GM23338 (cell line): ENCODE measurements around the gene PLSCR2. TPM values are rescaled to one million over a fixed set of nuclear protein-coding genes. Genes with fewer than 3 reads are reported as not detected.

Source experiments
- ATAC-seq: fragments of 200-7000 bp; cut with Tn5 transposase; 3 replicates; pipeline ENCODE4 v1.9.1; 2020
- DNase-seq: peaks from one replicate; pipeline ENCODE4 v3.0.0-alpha.2; 2015; ENCODE audit warnings: low spot score
- H2AFZ ChIP-seq: fragments of 200-600 bp; sonication (generic); 2 replicates; pipeline ENCODE4 v1.8.0; 2016; ENCODE audit warnings: antibody characterized with exemption, mild to moderate bottlenecking, moderate library complexity
- H3F3A ChIP-seq: fragments of 200-600 bp; sonication (generic); replicated peaks from 2 replicates; pipeline ENCODE4 v1.8.0; 2017; ENCODE audit warnings: antibody characterized with exemption, mixed run types, low read depth
- H3K27ac ChIP-seq: fragments of 200-600 bp; sonication (generic); 2 replicates; pipeline ENCODE4 v1.6.1; 2016; ENCODE audit warnings: low read depth
- H3K27me3 ChIP-seq: fragments of 200-600 bp; sonication (generic); 2 replicates; pipeline ENCODE4 v1.8.0; 2016; ENCODE audit warnings: mild to moderate bottlenecking, mixed run types, moderate library complexity; ENCODE audit not compliant: insufficient read depth
- H3K36me3 ChIP-seq: fragments of 200-600 bp; sonication (generic); 2 replicates; pipeline ENCODE4 v1.8.0; 2016; ENCODE audit warnings: mild to moderate bottlenecking; ENCODE audit not compliant: insufficient read depth
- H3K4me1 ChIP-seq: fragments of 200-600 bp; sonication (generic); 2 replicates; pipeline ENCODE4 v1.8.0; 2016; ENCODE audit warnings: mild to moderate bottlenecking, moderate library complexity; ENCODE audit not compliant: insufficient read depth
- H3K4me2 ChIP-seq: fragments of 200-600 bp; sonication (generic); 2 replicates; pipeline ENCODE4 v1.7.1; 2017; ENCODE audit warnings: mixed run types
- H3K4me3 ChIP-seq: fragments of 200-600 bp; sonication (generic); 2 replicates; pipeline ENCODE4 v1.6.1; 2016; ENCODE audit warnings: mixed run types
- H3K79me2 ChIP-seq: fragments of 200-600 bp; sonication (generic); replicated peaks from 2 replicates; pipeline ENCODE4 v1.8.0; 2017; ENCODE audit warnings: mild to moderate bottlenecking; ENCODE audit not compliant: insufficient read depth
- H3K9me2 ChIP-seq: fragments of 200-600 bp; sonication (generic); 2 replicates; pipeline ENCODE4 v1.8.0; 2017; ENCODE audit not compliant: insufficient read depth
- H4K20me1 ChIP-seq: fragments of 200-600 bp; sonication (generic); replicated peaks from 2 replicates; pipeline ENCODE4 v1.8.0; 2017; ENCODE audit warnings: mild to moderate bottlenecking; ENCODE audit not compliant: insufficient read depth
- H3K27ac Mint-ChIP-seq: 2 replicates; pipeline ENCODE4 v1.8.0; 2020; ENCODE audit warnings: inconsistent platforms, mild to moderate bottlenecking, moderate library complexity, mixed read lengths
- H3K27me3 Mint-ChIP-seq: 3 replicates; pipeline ENCODE4 v1.8.0; 2022; ENCODE audit warnings: low read depth, mild to moderate bottlenecking, moderate library complexity, mixed read lengths, inconsistent platforms; ENCODE audit not compliant: insufficient read depth, poor library complexity
- H3K36me3 Mint-ChIP-seq: 3 replicates; pipeline ENCODE4 v1.8.0; 2021; ENCODE audit warnings: low read depth, mild to moderate bottlenecking, inconsistent platforms, moderate library complexity, mixed read lengths
- H3K4me1 Mint-ChIP-seq: 3 replicates; pipeline ENCODE4 v1.8.0; 2020; ENCODE audit warnings: mild to moderate bottlenecking, inconsistent platforms, mixed read lengths
- H3K4me3 Mint-ChIP-seq: 3 replicates; pipeline ENCODE4 v1.8.0; 2021; ENCODE audit warnings: moderate library complexity, mild to moderate bottlenecking, inconsistent platforms, mixed read lengths
- H3K9me3 Mint-ChIP-seq: 3 replicates; pipeline ENCODE4 v1.8.0; 2020; ENCODE audit warnings: moderate library complexity, mild to moderate bottlenecking, inconsistent platforms, mixed read lengths
- CREB1 ChIP-seq: fragments of 250-450 bp; sonication (Bioruptor Pico); IDR thresholded peaks from 2 replicates; pipeline ENCODE4 v1.5.0; 2020; ENCODE audit warnings: low read depth, mild to moderate bottlenecking, moderate library complexity
- CTCF ChIP-seq, 2 experiments: fragments of 200-600 bp in 1 of 2; sonication (generic) in 1 of 2; conservative IDR thresholded peaks; 2 replicates each; pipeline versions ENCODE4 v1.5.1 to v1.6.1; 2016 to 2017; ENCODE audit warnings: antibody characterized with exemption in 2 of 2, low read depth in 2 of 2, mild to moderate bottlenecking in 2 of 2, moderate library complexity in 1 of 2
- EZH2 ChIP-seq: fragments of 200-600 bp; sonication (generic); IDR thresholded peaks from one replicate; pipeline ENCODE4 v1.8.0; 2017; ENCODE audit warnings: antibody characterized with exemption, mild to moderate bottlenecking, low read depth; ENCODE audit not compliant: unreplicated experiment
- EZH2phosphoT487 ChIP-seq: fragments of 200-600 bp; sonication (generic); IDR thresholded peaks from one replicate; pipeline ENCODE4 v1.8.1; 2018; ENCODE audit warnings: antibody characterized with exemption; ENCODE audit not compliant: unreplicated experiment
- JUNB ChIP-seq: IDR thresholded peaks from one replicate; pipeline ENCODE4 v1.6.1; 2016; ENCODE audit warnings: antibody characterized with exemption; ENCODE audit not compliant: unreplicated experiment
- NANOG ChIP-seq: IDR thresholded peaks from 2 replicates; pipeline ENCODE4 v1.6.1; 2016; ENCODE audit warnings: antibody characterized with exemption, borderline replicate concordance
- POLR2AphosphoS5 ChIP-seq: IDR thresholded peaks from 2 replicates; pipeline ENCODE4 v1.6.1; 2016; ENCODE audit warnings: antibody characterized with exemption, low read depth
- STAT1 ChIP-seq: IDR thresholded peaks from one replicate; pipeline ENCODE4 v1.6.1; 2016; ENCODE audit warnings: antibody characterized with exemption; ENCODE audit not compliant: unreplicated experiment
- ZNF114 ChIP-seq: fragments of 250-450 bp; sonication (Bioruptor Pico); IDR thresholded peaks from 2 replicates; pipeline ENCODE4 v1.5.0; 2020; ENCODE audit warnings: mild to moderate bottlenecking, moderate library complexity
- ZNF331 ChIP-seq: fragments of 250-450 bp; sonication (Bioruptor Pico); IDR thresholded peaks from 2 replicates; pipeline ENCODE4 v1.5.0; 2020; ENCODE audit warnings: low read depth, mild to moderate bottlenecking, moderate library complexity
- polyA plus RNA-seq: library from polyadenylated mRNA; unstranded; fragments of >200 nt; fragmentation: Nextera tagmentation; extraction: Ambion mirVana; gene quantifications from 2 replicates; pipeline ENCODE4 v1.2.1, GENCODE V29; 2016
- total RNA-seq: library from RNA; depleted of rRNA; stranded (reverse); fragments of >200 nt; shearing (Covaris generic); gene quantifications from 2 replicates; pipeline ENCODE4 v1.2.3, GENCODE V29; 2014
- TF ChIP-seq, protein P1 (sequence below): fragments of 250-450 bp; sonication (Bioruptor Pico); IDR thresholded peaks from 2 replicates; pipeline ENCODE4 v1.5.0; 2020; ENCODE audit warnings: mild to moderate bottlenecking, moderate library complexity
- TF ChIP-seq, protein P2 (sequence below): IDR thresholded peaks from one replicate; pipeline ENCODE4 v1.6.1; 2018; ENCODE audit warnings: antibody characterized with exemption; ENCODE audit not compliant: unreplicated experiment

Gene PLSCR2
- total and polyA plus RNA-seq, 2 experiments from 2014 or later: 0.55 TPM; not detected in 1

- TF ChIP-seq, protein P1, sequence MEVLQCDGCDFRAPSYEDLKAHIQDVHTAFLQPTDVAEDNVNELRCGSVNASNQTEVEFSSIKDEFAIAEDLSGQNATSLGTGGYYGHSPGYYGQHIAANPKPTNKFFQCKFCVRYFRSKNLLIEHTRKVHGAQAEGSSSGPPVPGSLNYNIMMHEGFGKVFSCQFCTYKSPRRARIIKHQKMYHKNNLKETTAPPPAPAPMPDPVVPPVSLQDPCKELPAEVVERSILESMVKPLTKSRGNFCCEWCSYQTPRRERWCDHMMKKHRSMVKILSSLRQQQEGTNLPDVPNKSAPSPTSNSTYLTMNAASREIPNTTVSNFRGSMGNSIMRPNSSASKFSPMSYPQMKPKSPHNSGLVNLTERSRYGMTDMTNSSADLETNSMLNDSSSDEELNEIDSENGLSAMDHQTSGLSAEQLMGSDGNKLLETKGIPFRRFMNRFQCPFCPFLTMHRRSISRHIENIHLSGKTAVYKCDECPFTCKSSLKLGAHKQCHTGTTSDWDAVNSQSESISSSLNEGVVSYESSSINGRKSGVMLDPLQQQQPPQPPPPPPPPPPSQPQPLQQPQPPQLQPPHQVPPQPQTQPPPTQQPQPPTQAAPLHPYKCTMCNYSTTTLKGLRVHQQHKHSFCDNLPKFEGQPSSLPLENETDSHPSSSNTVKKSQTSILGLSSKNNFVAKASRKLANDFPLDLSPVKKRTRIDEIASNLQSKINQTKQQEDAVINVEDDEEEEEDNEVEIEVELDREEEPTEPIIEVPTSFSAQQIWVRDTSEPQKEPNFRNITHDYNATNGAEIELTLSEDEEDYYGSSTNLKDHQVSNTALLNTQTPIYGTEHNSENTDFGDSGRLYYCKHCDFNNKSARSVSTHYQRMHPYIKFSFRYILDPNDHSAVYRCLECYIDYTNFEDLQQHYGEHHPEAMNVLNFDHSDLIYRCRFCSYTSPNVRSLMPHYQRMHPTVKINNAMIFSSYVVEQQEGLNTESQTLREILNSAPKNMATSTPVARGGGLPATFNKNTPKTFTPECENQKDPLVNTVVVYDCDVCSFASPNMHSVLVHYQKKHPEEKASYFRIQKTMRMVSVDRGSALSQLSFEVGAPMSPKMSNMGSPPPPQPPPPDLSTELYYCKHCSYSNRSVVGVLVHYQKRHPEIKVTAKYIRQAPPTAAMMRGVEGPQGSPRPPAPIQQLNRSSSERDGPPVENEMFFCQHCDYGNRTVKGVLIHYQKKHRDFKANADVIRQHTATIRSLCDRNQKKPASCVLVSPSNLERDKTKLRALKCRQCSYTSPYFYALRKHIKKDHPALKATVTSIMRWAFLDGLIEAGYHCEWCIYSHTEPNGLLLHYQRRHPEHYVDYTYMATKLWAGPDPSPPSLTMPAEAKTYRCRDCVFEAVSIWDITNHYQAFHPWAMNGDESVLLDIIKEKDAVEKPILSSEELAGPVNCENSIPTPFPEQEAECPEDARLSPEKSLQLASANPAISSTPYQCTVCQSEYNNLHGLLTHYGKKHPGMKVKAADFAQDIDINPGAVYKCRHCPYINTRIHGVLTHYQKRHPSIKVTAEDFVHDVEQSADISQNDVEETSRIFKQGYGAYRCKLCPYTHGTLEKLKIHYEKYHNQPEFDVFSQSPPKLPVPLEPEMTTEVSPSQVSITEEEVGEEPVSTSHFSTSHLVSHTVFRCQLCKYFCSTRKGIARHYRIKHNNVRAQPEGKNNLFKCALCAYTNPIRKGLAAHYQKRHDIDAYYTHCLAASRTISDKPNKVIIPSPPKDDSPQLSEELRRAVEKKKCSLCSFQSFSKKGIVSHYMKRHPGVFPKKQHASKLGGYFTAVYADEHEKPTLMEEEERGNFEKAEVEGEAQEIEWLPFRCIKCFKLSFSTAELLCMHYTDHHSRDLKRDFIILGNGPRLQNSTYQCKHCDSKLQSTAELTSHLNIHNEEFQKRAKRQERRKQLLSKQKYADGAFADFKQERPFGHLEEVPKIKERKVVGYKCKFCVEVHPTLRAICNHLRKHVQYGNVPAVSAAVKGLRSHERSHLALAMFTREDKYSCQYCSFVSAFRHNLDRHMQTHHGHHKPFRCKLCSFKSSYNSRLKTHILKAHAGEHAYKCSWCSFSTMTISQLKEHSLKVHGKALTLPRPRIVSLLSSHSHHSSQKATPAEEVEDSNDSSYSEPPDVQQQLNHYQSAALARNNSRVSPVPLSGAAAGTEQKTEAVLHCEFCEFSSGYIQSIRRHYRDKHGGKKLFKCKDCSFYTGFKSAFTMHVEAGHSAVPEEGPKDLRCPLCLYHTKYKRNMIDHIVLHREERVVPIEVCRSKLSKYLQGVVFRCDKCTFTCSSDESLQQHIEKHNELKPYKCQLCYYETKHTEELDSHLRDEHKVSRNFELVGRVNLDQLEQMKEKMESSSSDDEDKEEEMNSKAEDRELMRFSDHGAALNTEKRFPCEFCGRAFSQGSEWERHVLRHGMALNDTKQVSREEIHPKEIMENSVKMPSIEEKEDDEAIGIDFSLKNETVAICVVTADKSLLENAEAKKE (CRISPR knock-in tag): no peak
- TF ChIP-seq CREB1 (no peak), EZH2 (no peak)
Measured at GRCh38 chr3:146421819-146422759, 47.3 kb downstream of the PLSCR2 start (continued).

GRCh38 chr3:146416366-146416765 is 53.0 kb downstream of the PLSCR2 start:
- Histone ChIP-seq H4K20me1 (no peaks in the 10 kb centered on the region), H3K4me1 (no peaks in the 10 kb centered on the region)
- H3K4me1 Mint-ChIP-seq: no peaks in the 10 kb centered on the region; the same call in 2 of the 3 replicates
- TF ChIP-seq, protein P2, sequence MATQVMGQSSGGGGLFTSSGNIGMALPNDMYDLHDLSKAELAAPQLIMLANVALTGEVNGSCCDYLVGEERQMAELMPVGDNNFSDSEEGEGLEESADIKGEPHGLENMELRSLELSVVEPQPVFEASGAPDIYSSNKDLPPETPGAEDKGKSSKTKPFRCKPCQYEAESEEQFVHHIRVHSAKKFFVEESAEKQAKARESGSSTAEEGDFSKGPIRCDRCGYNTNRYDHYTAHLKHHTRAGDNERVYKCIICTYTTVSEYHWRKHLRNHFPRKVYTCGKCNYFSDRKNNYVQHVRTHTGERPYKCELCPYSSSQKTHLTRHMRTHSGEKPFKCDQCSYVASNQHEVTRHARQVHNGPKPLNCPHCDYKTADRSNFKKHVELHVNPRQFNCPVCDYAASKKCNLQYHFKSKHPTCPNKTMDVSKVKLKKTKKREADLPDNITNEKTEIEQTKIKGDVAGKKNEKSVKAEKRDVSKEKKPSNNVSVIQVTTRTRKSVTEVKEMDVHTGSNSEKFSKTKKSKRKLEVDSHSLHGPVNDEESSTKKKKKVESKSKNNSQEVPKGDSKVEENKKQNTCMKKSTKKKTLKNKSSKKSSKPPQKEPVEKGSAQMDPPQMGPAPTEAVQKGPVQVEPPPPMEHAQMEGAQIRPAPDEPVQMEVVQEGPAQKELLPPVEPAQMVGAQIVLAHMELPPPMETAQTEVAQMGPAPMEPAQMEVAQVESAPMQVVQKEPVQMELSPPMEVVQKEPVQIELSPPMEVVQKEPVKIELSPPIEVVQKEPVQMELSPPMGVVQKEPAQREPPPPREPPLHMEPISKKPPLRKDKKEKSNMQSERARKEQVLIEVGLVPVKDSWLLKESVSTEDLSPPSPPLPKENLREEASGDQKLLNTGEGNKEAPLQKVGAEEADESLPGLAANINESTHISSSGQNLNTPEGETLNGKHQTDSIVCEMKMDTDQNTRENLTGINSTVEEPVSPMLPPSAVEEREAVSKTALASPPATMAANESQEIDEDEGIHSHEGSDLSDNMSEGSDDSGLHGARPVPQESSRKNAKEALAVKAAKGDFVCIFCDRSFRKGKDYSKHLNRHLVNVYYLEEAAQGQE: no peak
- no peak for TF ChIP-seq JUNB
- no peak for TF ChIP-seq EZH2phosphoT487
- no peak for TF ChIP-seq NANOG
- no peak for TF ChIP-seq CTCF (conservative IDR thresholded peaks at IDR 0.05; ENCODE audit: low read depth in 2 of 2)
- no peak for TF ChIP-seq ZNF331
- TF ChIP-seq EZH2: no peak
- no peak for TF ChIP-seq POLR2AphosphoS5
- TF ChIP-seq ZNF114 (CRISPR knock-in tag): no peak
- no peak for TF ChIP-seq STAT1

More at GRCh38 chr3:146416366-146416765, 53.0 kb downstream of the PLSCR2 start:
- peaks cover 22% of the 10 kb centered on the region for H3K9me3 Mint-ChIP-seq
- Histone ChIP-seq H3K27ac (no peak overlapping the region), H3F3A (no peaks in the 10 kb centered on the region), H3K36me3 (no peaks in the 10 kb centered on the region), H3K79me2 (no peaks in the 10 kb centered on the region), H2AFZ (no peak overlapping the region), H3K4me2 (no peak overlapping the region), H3K27me3 (no peaks in the 10 kb centered on the region), H3K4me3 (no peak overlapping the region), H3K9me2 (no peaks in the 10 kb centered on the region)
- H3K27ac Mint-ChIP-seq: no peak overlapping the region
- H3K27me3 Mint-ChIP-seq: no peaks in the 10 kb centered on the region
- no peak for ATAC-seq
- no peak overlapping the region for H3K4me3 Mint-ChIP-seq
- peaks cover 22% of the 10 kb centered on the region for H3K36me3 Mint-ChIP-seq
- DNase-seq: no peak
